HG02870 (cell line): ENCODE measurements around the gene CD8A.
"Not testable (repeated sequence)": the region's sequence is repeated elsewhere in the genome, so short reads cannot be mapped to it uniquely, and the experiment has no call there.

Experiments used
- ATAC-seq: cut with Tn5 transposase; IDR thresholded peaks from one replicate; pipeline ENCODE4 v1.9.1; 2021; ENCODE audit warnings: mild to moderate bottlenecking, moderate library complexity; ENCODE audit not compliant: unreplicated experiment

Gene CD8A

GRCh38 chr2:86790676-86791572 lies at the start of gene CD8A:
CD8A (minus strand) TSS chr2:86790913; CDS start chr2:86790825, 88 bp downstream.
- no peak for ATAC-seq

GRCh38 chr2:86839871-86840548 lies 49.3 kb upstream of the CD8A start:
- not testable (repeated sequence) for ATAC-seq

- not testable (repeated sequence) for ATAC-seq
Measured at GRCh38 chr2:86839455-86839854, 48.7 kb upstream of the CD8A start.

GRCh38 chr2:86837714-86838113 lies 47.0 kb upstream of the CD8A start:
- not testable (repeated sequence) for ATAC-seq

- not testable (repeated sequence) for ATAC-seq
Measured at GRCh38 chr2:86836915-86837695, 46.4 kb upstream of the CD8A start.

GRCh38 chr2:86835548-86835889 lies 44.8 kb upstream of the CD8A start:
- not testable (repeated sequence) for ATAC-seq

- ATAC-seq: no peak
Measured at GRCh38 chr2:86833315-86833714, 42.6 kb upstream of the CD8A start.

GRCh38 chr2:86832334-86833096 lies 41.8 kb upstream of the CD8A start:
- ATAC-seq: no peak

- no peak for ATAC-seq
Measured at GRCh38 chr2:86831537-86831936, 40.8 kb upstream of the CD8A start.

GRCh38 chr2:86826951-86827350 lies 36.2 kb upstream of the CD8A start:
- no peak for ATAC-seq

GRCh38 chr2:86825693-86826381 lies 35.1 kb upstream of the CD8A start:
- ATAC-seq: no peak

- no peak for ATAC-seq
Measured at GRCh38 chr2:86825036-86825692, 34.5 kb upstream of the CD8A start.

GRCh38 chr2:86822668-86823345 lies 32.1 kb upstream of the CD8A start:
- no peak for ATAC-seq

- ATAC-seq: no peak
Measured at GRCh38 chr2:86821842-86822241, 31.1 kb upstream of the CD8A start.

- ATAC-seq: no peak
Measured at GRCh38 chr2:86821306-86821705, 30.6 kb upstream of the CD8A start.

- no peak for ATAC-seq
Measured at GRCh38 chr2:86818957-86819356, 28.2 kb upstream of the CD8A start.

- no peak for ATAC-seq
Measured at GRCh38 chr2:86818114-86818801, 27.5 kb upstream of the CD8A start.

GRCh38 chr2:86815611-86816010 lies 24.9 kb upstream of the CD8A start:
- no peak for ATAC-seq
